GM23338 (cell line): ENCODE results near the gene FCN1. TPM values are rescaled to one million over a fixed set of nuclear protein-coding genes. Genes with fewer than 3 reads are reported as not detected.

ENCODE experiments used
- NANOG ChIP-seq: IDR thresholded peaks from 2 replicates; pipeline ENCODE4 v1.6.1; 2016; ENCODE audit warnings: antibody characterized with exemption, borderline replicate concordance
- POLR2AphosphoS5 ChIP-seq: IDR thresholded peaks from 2 replicates; pipeline ENCODE4 v1.6.1; 2016; ENCODE audit warnings: antibody characterized with exemption, low read depth
- REST ChIP-seq: IDR thresholded peaks from one replicate; pipeline ENCODE4 v1.6.1; 2018; ENCODE audit warnings: antibody characterized with exemption; ENCODE audit not compliant: unreplicated experiment
- ZNF331 ChIP-seq: fragments of 250-450 bp; sonication (Bioruptor Pico); IDR thresholded peaks from 2 replicates; pipeline ENCODE4 v1.5.0; 2020; ENCODE audit warnings: low read depth, mild to moderate bottlenecking, moderate library complexity
- ZNF462 ChIP-seq: fragments of 250-450 bp; sonication (Bioruptor Pico); IDR thresholded peaks from 2 replicates; pipeline ENCODE4 v1.5.0; 2020; ENCODE audit warnings: mild to moderate bottlenecking, moderate library complexity
- polyA plus RNA-seq: library from polyadenylated mRNA; unstranded; fragments of >200 nt; fragmentation: Nextera tagmentation; extraction: Ambion mirVana; gene quantifications from 2 replicates; pipeline ENCODE4 v1.2.1, GENCODE V29; 2016
- total RNA-seq: library from RNA; depleted of rRNA; stranded (reverse); fragments of >200 nt; shearing (Covaris generic); gene quantifications from 2 replicates; pipeline ENCODE4 v1.2.3, GENCODE V29; 2014

Gene FCN1
- total and polyA plus RNA-seq, 2 experiments from 2014 or later = not detected

GRCh38 chr9:134951461-134951860 is 33.7 kb upstream of the FCN1 start (continued):
- TF ChIP-seq ZNF462 (no peak), ZNF331 (CRISPR knock-in tag) (no peak), REST (no peak), POLR2AphosphoS5 (no peak), NANOG (no peak)
